Activated CD8-positive, alpha-beta memory T cell treated with anti-CD3 and anti-CD28 coated beads, Interleukin-2, amount 10 ng/mL, durations not matched to agents 7 days and 5 days (primary cell): ENCODE results near the gene ARID2. TPM values are rescaled to one million over a fixed set of nuclear protein-coding genes. Genes with fewer than 3 reads are reported as not detected.

Experiments
- ATAC-seq: fragments of 150-1000 bp; cut with Tn5 transposase; one replicate; pipeline ENCODE4 v1.10.0; 2021; ENCODE audit warnings: moderate library complexity
- CTCF ChIA-PET: fragments of 350-600 bp; sonication (Branson Sonifier 250); formaldehyde crosslinking; loops from one replicate; lab custom pipeline; 2021; ENCODE audit warnings: antibody characterized with exemption; lab: Charles Lee
- DNase-seq: peaks from one replicate; pipeline ENCODE4 v3.0.0-alpha.2; 2020
- H3K27ac Mint-ChIP-seq: one replicate; pipeline ENCODE4 v1.8.0; 2021; ENCODE audit warnings: mild to moderate bottlenecking, mixed read lengths
- H3K27me3 Mint-ChIP-seq: one replicate; pipeline ENCODE4 v1.8.0; 2021; ENCODE audit warnings: mixed read lengths
- H3K36me3 Mint-ChIP-seq: one replicate; pipeline ENCODE4 v1.8.0; 2021; ENCODE audit warnings: mild to moderate bottlenecking, mixed read lengths
- H3K4me1 Mint-ChIP-seq: one replicate; pipeline ENCODE4 v1.8.0; 2021; ENCODE audit warnings: mixed read lengths
- H3K4me3 Mint-ChIP-seq: one replicate; pipeline ENCODE4 v1.8.0; 2021; ENCODE audit warnings: mild to moderate bottlenecking, moderate library complexity, mixed read lengths
- H3K9me3 Mint-ChIP-seq: one replicate; pipeline ENCODE4 v1.8.0; 2022; ENCODE audit warnings: low read depth, mixed read lengths
- total RNA-seq, 2 experiments: library from RNA; stranded (reverse); gene quantifications; one replicate each; pipeline ENCODE4 v1.2.3, GENCODE V29; 2021

The ARID2 gene
- total RNA-seq, 2 experiments from 2014 or later: 38.3 to 49.6 TPM

DNA sequence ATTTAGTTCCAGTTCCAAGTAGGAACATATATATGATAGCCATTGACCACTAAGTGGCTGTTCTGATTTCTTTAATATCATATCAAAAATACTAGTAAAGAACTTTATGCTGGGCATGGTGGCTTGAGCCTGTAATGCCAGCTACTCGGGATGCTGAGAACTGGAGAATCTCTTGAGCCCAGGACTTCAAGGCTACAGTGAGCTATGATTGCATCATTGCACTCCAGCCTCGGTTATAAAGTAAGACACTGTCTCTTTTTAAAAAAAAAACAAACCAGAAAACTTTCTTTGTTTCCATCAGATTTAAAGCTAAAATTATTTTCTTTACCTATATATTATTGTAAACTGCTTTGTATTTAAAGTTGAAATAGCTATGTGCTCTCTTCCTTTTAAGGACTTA, 133.8 kb downstream of the ARID2 start:
- no peak for ATAC-seq
- no peak overlapping the region for H3K4me3 Mint-ChIP-seq
- no peaks in the 10 kb centered on the region for H3K4me1 Mint-ChIP-seq
- H3K27me3 Mint-ChIP-seq: no peaks in the 10 kb centered on the region
- no peak for DNase-seq
- no peaks in the 10 kb centered on the region for H3K9me3 Mint-ChIP-seq
- H3K27ac Mint-ChIP-seq: no peak overlapping the region
- CTCF ChIA-PET: no interaction called here
- peaks cover 39% of the 10 kb centered on the region for H3K36me3 Mint-ChIP-seq

DNA sequence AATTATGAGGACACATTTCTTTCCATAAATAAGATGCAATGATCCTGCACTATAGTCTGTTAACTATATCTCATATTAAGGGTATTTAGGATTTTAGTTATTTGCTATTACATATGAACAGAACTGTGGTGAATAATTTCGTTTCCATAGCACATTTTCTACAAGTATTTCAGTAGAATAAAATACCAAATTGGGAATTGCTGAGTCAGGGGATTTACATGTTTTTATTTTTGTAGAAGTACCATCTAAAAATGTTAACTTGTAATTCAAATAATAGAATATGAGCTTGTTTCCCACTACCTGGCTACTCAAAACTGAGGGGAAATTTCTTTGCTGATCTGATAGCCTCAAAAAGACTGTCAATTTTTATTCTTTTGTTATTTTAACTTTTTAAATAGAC, 136.8 kb downstream of the ARID2 start:
- ATAC-seq: no peak
- Mint-ChIP-seq H3K9me3 (no peaks in the 10 kb centered on the region), H3K36me3 (peaks cover 45% of the 10 kb centered on the region)

GRCh38 chr12:45872446-45872845, 142.9 kb downstream of the ARID2 start:
- Mint-ChIP-seq H3K4me1 (peaks cover 13% of the 10 kb centered on the region), H3K9me3 (no peaks in the 10 kb centered on the region), H3K27me3 (no peaks in the 10 kb centered on the region), H3K4me3 (no peak overlapping the region), H3K27ac (no peak overlapping the region), H3K36me3 (peaks cover 58% of the 10 kb centered on the region)
- no peak for ATAC-seq
- no peak for DNase-seq
- CTCF ChIA-PET: no interaction called here

More for the DNA sequence above, 136.8 kb downstream of the ARID2 start:
- CTCF ChIA-PET: no interaction called here
- no peak overlapping the region for H3K27ac Mint-ChIP-seq
- no peak overlapping the region for H3K4me3 Mint-ChIP-seq
- H3K27me3 Mint-ChIP-seq: no peaks in the 10 kb centered on the region
- no peak for DNase-seq
- H3K4me1 Mint-ChIP-seq: peaks cover 1% of the 10 kb centered on the region

DNA sequence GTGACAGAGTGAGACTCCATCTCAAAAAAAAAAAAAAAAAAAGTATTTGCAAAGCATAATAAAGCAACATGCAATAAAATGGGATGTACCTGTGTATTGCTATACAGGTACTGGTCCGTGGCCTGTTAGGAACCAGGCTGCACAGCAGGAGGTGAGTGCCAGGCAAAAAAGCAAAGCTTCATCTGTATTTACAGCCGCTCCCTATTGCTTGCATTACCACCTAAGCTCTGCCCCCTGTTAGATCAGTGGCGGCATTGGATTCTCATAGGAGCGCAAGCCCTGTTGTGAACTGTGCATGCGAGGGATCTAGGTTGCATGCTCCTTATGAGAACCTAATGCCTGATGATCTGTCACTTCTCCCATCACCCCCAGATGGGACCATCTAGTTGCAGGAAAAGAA, 147.6 kb downstream of the ARID2 start:
- ATAC-seq (no peak), DNase-seq (no peak)
- Mint-ChIP-seq H3K27ac (no peak overlapping the region), H3K4me1 (peaks cover 39% of the 10 kb centered on the region), H3K36me3 (peaks cover 70% of the 10 kb centered on the region), H3K27me3 (no peaks in the 10 kb centered on the region), H3K4me3 (no peak overlapping the region), H3K9me3 (no peaks in the 10 kb centered on the region)
- CTCF ChIA-PET: no interaction called here

DNA sequence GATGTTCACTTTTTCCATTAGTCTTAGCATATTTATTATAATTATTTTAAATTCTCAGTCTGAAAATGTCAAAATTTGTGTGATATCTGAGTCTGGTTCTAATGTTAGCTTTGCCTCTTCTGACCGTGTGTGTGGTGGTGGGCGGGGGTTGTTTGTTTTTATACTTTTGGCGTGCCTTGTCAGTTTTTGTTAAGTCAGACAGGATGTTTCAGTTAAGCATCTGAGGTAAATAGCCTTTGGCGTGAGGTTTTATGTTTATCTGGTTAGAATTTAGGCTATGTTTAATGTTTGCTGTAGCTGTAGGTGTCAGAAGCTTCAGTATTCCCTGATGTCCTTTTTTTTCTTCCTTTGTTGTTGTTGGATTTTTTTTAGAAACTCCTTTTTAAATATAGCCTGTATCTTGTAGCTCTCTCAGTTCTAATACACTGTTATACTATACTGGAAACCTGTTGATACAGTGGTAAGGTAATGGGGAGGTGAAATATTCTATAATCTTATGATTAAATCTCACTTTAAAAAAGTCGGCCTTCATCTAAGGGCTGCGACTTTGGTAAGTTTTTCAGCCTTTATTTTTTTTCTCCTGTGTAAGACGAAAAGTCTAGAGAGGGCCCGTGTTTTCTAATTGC, 149.2 kb downstream of the ARID2 start:
- Mint-ChIP-seq H3K4me3 (peak overlapping the region; percentile 25), H3K36me3 (peaks cover 71% of the 10 kb centered on the region), H3K4me1 (peaks cover 39% of the 10 kb centered on the region), H3K27ac (peak overlapping the region; percentile 78), H3K27me3 (no peaks in the 10 kb centered on the region), H3K9me3 (peaks cover 3% of the 10 kb centered on the region)
- DNase-seq: peak; percentile 62
- ATAC-seq: peak; percentile 71
- CTCF ChIA-PET: no interaction called here

- H3K4me3 Mint-ChIP-seq: peak overlapping the region; percentile 25
Observed at GRCh38 chr12:45879363-45879895, 149.9 kb downstream of the ARID2 start.

GRCh38 chr12:45880533-45880932, 151.0 kb downstream of the ARID2 start:
- Mint-ChIP-seq H3K9me3 (peaks cover 5% of the 10 kb centered on the region), H3K4me1 (peaks cover 39% of the 10 kb centered on the region), H3K4me3 (no peak overlapping the region), H3K27me3 (no peaks in the 10 kb centered on the region), H3K36me3 (peaks cover 67% of the 10 kb centered on the region), H3K27ac (no peak overlapping the region)
- DNase-seq: no peak
- ATAC-seq: no peak
- CTCF ChIA-PET: interaction anchor here (0.7 to 1.0 kb wide), 2 partner anchors 12 to 151 kb away, joined by 3 read pairs; partner anchors contain the start of gene ARID2

More at GRCh38 chr12:45879363-45879895, 149.9 kb downstream of the ARID2 start:
- no peak for ATAC-seq
- Mint-ChIP-seq H3K4me1 (peaks cover 39% of the 10 kb centered on the region), H3K27me3 (no peaks in the 10 kb centered on the region), H3K27ac (peak overlapping the region; percentile 78), H3K9me3 (peaks cover 3% of the 10 kb centered on the region), H3K36me3 (peaks cover 68% of the 10 kb centered on the region)
- DNase-seq: no peak
- CTCF ChIA-PET: no interaction called here

DNA sequence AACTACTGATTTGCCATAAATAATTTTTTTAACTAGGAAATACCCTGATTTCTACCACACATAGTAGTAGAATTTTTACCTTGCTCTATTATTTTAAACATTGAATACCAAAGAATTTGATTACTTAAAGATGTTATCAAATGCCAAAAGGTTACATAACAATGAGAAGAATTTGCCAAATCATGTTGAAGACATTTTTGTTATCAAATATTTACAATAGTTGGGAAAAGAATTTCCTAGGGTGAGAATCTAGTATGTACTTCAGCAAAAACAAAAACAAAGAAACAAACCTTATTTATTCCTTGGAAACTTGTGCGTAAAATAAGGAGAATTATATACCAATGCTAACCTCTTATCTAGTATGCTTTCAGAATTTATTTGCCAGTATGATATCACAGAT, 153.7 kb downstream of the ARID2 start:
- peaks cover 9% of the 10 kb centered on the region for H3K9me3 Mint-ChIP-seq
- DNase-seq (no peak), ATAC-seq (no peak)
- H3K27me3 Mint-ChIP-seq: no peaks in the 10 kb centered on the region
- H3K27ac Mint-ChIP-seq: no peak overlapping the region
- H3K36me3 Mint-ChIP-seq: peaks cover 63% of the 10 kb centered on the region
- CTCF ChIA-PET: interaction anchor here (0.8 to 1.1 kb wide), 2 partner anchors 42 to 155 kb away, joined by 3 to 4 read pairs; no protein-coding TSS in a partner anchor
- peaks cover 28% of the 10 kb centered on the region for H3K4me1 Mint-ChIP-seq
- no peak overlapping the region for H3K4me3 Mint-ChIP-seq

GRCh38 chr12:45886685-45887084, 157.2 kb downstream of the ARID2 start:
- H3K27me3 Mint-ChIP-seq: no peaks in the 10 kb centered on the region
- CTCF ChIA-PET: no interaction called here
- peaks cover 7% of the 10 kb centered on the region for H3K4me1 Mint-ChIP-seq
- no peak overlapping the region for H3K27ac Mint-ChIP-seq
- H3K4me3 Mint-ChIP-seq: no peak overlapping the region
- no peak for DNase-seq
- H3K36me3 Mint-ChIP-seq: peaks cover 53% of the 10 kb centered on the region
- peaks cover 9% of the 10 kb centered on the region for H3K9me3 Mint-ChIP-seq
- no peak for ATAC-seq

- H3K27ac Mint-ChIP-seq: no peak overlapping the region
- CTCF ChIA-PET: interaction anchor here (1.1 kb wide), 1 partner anchor 344 kb away, joined by 3 read pairs; no protein-coding TSS in a partner anchor
Observed at GRCh38 chr12:45887544-45887943, 158.0 kb downstream of the ARID2 start.

GRCh38 chr12:45890276-45890675, 160.8 kb downstream of the ARID2 start:
- H3K36me3 Mint-ChIP-seq: peaks cover 50% of the 10 kb centered on the region
- H3K4me1 Mint-ChIP-seq: peaks cover 20% of the 10 kb centered on the region
- H3K27me3 Mint-ChIP-seq: no peaks in the 10 kb centered on the region
- H3K4me3 Mint-ChIP-seq: no peak overlapping the region
- no peak for DNase-seq
- CTCF ChIA-PET: no interaction called here
- ATAC-seq: no peak
- peaks cover 7% of the 10 kb centered on the region for H3K9me3 Mint-ChIP-seq
- H3K27ac Mint-ChIP-seq: no peak overlapping the region

More at GRCh38 chr12:45887544-45887943, 158.0 kb downstream of the ARID2 start:
- H3K27me3 Mint-ChIP-seq: no peaks in the 10 kb centered on the region
- peaks cover 9% of the 10 kb centered on the region for H3K9me3 Mint-ChIP-seq
- DNase-seq (no peak), ATAC-seq (no peak)
- peaks cover 51% of the 10 kb centered on the region for H3K36me3 Mint-ChIP-seq
- no peak overlapping the region for H3K4me3 Mint-ChIP-seq
- H3K4me1 Mint-ChIP-seq: peaks cover 14% of the 10 kb centered on the region

DNA sequence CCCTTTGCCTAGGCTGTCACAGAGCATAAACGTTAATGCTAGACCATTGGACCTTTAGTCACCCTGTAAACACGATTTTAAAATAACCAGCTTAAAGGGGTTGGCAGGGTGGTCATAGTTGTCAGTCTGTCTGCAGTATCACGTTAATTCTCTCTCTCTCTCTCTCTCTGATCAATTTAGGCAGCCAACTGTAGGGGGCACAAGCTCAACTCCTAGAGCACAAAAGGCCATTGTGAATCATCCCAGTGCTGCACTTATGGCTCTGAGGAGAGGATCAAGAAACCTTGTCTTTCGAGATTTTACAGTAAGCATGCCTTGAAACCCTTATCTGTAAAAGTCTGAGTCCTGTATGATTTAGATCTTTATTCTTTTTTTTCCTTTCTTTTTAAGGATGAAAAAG, 163.7 kb downstream of the ARID2 start:
- DNase-seq (no peak), ATAC-seq (no peak)
- Mint-ChIP-seq H3K9me3 (peaks cover 3% of the 10 kb centered on the region), H3K27me3 (no peaks in the 10 kb centered on the region), H3K4me3 (no peak overlapping the region), H3K4me1 (peaks cover 20% of the 10 kb centered on the region), H3K36me3 (peaks cover 54% of the 10 kb centered on the region), H3K27ac (no peak overlapping the region)
- CTCF ChIA-PET: no interaction called here

DNA sequence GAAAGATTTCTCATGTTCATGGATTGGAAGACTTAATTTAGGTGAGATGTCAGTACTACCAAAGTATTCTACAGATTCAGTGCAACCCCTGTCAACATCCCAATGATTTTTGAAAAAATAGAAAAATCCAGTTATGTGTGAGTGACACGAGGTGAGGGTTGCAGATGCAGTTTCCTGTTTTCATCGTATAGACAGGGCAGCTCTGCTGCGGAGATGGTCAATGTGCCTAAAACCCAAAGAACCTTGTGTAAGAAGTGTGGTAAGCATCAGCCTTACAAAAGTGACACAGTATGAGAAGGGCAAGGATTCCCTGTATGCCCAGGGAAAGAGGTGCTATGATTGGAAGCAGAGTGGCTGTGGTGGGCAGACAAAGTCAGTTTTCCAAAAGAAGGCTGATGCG, 166.5 kb downstream of the ARID2 start:
- H3K27ac Mint-ChIP-seq: no peak overlapping the region
- no peak overlapping the region for H3K4me3 Mint-ChIP-seq
- DNase-seq (no peak), ATAC-seq (no peak)
- peaks cover 20% of the 10 kb centered on the region for H3K4me1 Mint-ChIP-seq
- H3K27me3 Mint-ChIP-seq: no peaks in the 10 kb centered on the region
- H3K36me3 Mint-ChIP-seq: peaks cover 61% of the 10 kb centered on the region
- CTCF ChIA-PET: no interaction called here
- peaks cover 4% of the 10 kb centered on the region for H3K9me3 Mint-ChIP-seq

- peaks cover 6% of the 10 kb centered on the region for H3K4me1 Mint-ChIP-seq
- peaks cover 54% of the 10 kb centered on the region for H3K36me3 Mint-ChIP-seq
- CTCF ChIA-PET: no interaction called here
- ATAC-seq (no peak), DNase-seq (no peak)
- no peak overlapping the region for H3K27ac Mint-ChIP-seq
- H3K4me3 Mint-ChIP-seq: no peak overlapping the region
- no peaks in the 10 kb centered on the region for H3K27me3 Mint-ChIP-seq
- H3K9me3 Mint-ChIP-seq: peaks cover 4% of the 10 kb centered on the region
Observed at GRCh38 chr12:45898094-45898493, 168.6 kb downstream of the ARID2 start.
